IPS-18c (cell line): ENCODE data around the gene RNF212.

Source experiments
- H3K4me3 ChIP-seq: 2 replicates; pipeline ENCODE4 v1.7.0; 2013; ENCODE audit warnings: low read depth, mild to moderate bottlenecking, low read length, moderate library complexity; ENCODE audit not compliant: insufficient read depth
- H3K9me3 ChIP-seq: one replicate; pipeline ENCODE4 v1.6.1; 2013; ENCODE audit warnings: mild to moderate bottlenecking, low read length, moderate library complexity; ENCODE audit not compliant: control insufficient read depth, insufficient read depth

The RNF212 gene

DNA sequence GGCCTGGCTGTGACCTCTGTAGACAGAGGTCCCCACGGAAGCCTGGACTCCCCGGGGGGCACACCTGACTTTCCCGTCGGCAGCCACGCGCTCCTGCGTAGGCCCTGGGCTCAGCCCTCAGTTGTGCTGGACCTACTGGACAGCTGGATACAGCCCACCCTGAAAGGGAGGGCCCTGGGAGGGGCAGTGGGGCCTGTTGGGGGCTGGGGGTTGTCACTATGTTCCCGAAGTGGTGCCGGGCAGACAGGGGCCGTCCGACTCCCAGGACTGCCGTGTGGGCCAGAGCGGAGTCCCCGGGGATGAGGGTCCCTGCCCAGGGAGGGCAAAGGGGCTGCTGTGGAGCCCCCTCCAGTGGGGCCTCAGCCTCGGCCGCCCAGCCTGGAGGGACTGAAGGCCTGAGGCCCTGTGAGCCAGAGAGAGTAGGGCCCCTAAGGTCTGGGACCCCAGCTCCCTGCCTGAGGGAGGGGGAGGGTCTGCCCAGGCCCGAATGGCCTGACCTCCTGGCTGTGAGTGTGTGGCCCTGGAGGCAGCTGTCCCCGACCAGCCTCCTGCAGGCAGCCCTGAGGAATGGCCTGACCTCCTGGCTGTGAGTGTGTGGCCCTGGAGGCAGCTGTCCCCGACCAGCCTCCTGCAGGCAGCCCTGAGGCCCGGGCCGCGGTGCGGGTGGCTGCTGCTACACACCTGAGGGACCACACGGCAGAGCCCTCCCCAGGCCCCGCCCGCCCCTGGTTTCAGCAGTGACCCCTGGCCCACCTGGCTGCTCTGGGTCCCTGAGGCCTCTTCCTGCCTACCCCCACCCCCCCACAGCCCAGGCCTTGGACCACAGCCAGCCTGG, 76.2 kb downstream of the RNF212 start:
- Histone ChIP-seq H3K4me3 (no peak overlapping the region), H3K9me3 (no peaks in the 10 kb centered on the region)

DNA sequence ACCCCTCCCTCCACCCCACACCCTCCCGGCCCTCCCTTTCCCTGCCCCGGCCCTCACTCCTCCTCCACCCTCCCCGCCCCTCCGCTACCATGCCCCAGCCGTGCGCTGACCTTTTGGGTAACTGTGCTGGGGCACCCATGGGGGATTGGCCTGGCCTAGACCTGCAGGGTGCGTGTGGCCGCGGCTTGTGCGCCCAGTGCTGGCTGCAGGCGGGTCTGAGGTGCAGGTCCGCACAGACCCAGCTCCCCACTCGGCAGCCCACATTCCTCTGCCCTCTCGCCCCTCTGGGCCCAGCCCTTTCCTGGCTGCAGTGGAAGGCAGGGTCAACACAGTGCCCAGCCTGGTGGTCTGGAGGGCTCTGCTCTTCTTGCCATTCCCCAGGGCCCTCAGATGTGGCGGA, 77.3 kb downstream of the RNF212 start:
- no peaks in the 10 kb centered on the region for H3K9me3 ChIP-seq
- no peak overlapping the region for H3K4me3 ChIP-seq

DNA sequence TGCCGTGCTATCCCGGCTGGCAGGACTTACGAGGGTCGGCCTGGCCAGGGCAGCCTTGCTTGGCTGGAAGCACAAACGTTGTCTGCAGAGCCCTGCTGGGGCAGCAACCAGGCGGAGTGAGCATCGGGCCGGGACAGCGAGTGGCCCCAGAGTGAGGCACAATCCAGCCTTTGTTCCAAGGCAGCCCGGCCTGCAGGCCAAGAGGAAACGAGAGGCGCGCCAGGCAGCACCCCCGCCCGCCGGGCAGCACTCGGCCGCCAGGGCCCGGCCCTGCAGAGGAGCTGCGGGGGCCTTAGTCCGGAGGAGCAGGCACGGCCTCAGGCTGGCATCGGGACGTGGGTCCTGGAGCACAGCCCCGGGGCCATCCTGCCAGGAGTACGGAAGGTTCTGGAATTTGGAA, 77.9 kb downstream of the RNF212 start:
- Histone ChIP-seq H3K9me3 (no peaks in the 10 kb centered on the region), H3K4me3 (no peak overlapping the region)

DNA sequence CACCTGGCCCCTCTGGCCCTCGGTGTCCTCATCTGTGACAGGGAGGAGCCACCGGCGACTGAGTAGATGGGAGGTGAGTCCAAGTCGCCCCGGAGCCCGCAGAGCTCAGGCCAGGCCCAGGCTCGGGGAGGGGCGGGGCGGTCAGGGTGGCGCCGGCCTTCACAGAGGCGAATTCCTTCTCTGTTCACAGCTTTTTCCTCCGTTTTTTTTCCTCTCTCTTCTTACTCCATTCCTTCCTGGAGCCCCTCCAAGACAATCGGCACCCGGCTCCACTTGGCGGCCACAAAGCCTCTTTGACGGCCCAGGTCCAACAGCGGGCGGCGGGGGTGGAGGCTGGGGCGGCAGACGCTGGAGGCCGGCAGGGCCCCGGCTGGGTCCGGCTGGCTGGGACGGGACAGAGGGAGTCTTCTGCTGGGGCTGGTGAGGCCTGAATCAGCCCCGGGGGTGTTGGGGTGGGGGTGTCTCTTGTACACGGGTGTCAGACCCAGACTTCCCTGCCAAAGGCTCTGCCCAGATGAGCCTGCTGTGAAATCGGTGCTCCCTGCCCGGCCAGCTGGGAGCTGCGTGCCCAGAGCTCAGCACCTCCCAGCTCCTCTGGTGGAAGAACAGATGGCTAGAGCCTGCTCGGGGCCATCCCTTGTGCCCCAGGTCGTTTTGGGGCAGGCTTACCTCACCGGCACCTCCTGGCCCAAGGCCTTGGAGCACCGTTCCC, 79.4 kb downstream of the RNF212 start:
- no peaks in the 10 kb centered on the region for H3K9me3 ChIP-seq
- H3K4me3 ChIP-seq = no peak overlapping the region

DNA sequence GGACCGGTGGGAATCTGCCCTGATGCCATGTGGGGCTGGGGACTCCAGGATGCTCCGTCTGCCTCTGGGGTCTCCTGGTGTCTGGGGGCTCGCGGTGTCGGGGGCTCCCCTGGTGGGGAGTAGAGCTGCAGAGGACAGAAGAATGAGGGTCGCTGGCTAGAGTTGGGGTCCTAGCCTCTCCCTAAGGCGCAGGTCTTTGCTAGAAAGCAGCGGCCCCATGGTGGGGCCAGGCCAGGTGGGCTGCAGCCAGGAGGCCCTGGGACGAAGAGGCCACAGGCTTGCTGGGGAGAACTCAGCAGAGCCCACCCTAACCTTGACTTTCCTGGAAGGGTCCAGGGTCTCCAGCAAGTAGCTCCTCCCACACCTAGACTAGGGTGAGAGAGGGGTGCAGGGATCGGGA, 80.5 kb downstream of the RNF212 start:
- no peaks in the 10 kb centered on the region for H3K9me3 ChIP-seq
- no peak overlapping the region for H3K4me3 ChIP-seq

DNA sequence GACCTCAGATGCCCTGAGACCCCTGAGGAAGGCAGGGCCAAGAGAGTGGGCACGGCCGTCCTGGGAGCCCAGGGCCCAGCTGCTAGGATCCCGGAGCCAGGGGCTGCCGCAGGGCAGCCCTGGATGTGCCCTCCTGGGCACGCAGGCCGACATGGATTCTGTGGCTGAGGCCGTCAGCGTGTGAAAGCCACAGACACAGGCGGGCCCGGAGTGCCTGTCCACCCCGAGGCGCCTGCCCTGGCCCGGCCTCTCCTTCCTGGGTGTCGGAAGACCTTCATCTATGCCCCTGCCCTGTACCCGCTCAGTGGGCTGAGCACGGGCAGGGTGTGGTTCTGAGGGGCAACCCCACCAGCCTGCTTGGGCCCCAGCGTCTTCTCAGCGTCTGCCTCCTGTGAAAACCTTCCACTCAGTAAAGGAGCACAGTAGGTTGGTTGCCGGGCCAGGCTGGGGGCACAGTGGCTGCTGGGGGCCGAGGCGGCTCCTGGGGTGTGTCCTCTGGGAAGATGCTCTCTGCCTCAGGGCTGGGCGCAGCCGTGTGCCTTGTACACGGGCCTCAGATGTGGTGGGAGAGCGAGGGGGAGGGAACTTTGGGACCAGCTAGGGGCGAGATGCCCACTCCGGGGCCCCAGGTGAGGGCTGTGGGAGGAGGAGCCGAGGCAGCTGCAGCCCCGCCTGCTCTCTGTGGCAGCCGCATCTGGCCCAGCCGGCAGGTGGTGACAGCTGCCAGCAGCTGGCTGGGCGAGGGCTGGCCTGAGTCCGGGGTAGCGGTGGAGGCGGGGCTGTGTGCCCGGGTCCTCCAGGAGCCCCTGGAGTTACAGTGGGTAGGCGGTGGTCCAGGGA, 81.2 kb downstream of the RNF212 start:
- Histone ChIP-seq H3K4me3 (no peak overlapping the region), H3K9me3 (no peaks in the 10 kb centered on the region)

DNA sequence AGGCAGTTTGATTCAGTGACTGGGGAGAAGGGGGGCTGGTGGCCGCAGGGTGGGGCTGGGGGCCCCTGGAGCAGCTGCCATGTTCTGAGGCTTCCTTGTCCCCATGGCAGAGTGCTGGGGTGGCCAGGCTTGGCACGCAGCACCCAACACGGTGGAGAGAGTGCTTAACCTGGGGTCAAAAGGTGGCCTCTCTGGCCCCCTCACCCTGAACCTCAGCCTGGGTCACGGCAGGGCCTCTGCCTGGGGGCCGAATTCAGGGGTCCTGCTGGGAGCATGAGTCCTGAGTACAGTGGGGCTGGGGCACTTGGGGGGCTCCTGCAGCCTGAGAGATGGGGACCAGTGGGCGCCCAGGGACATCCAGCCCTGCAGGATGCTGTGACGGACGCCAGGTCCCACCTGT, 82.0 kb downstream of the RNF212 start:
- Histone ChIP-seq H3K9me3 (no peaks in the 10 kb centered on the region), H3K4me3 (no peak overlapping the region)

DNA sequence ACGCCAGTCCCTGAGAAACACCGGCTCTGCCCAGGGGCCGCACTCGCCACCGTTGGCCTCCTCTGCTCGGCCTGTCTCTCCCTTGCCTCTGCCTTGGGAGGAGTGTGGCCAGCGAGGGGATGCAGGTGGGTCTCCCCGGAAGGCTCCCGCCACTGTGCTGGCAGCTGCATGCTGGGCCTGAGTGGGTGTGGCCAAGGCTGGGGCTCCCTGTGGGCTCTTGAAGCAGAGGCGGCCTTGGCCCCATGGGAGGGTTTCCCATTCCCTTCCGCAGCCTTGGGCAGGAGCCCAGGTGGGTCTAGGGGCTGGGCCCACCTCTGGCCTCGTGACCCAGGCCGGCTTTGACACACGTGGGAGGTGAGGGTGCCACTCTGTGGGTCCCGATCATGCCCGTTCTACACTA, 82.8 kb downstream of the RNF212 start:
- Histone ChIP-seq H3K4me3 (no peak overlapping the region), H3K9me3 (no peaks in the 10 kb centered on the region)

DNA sequence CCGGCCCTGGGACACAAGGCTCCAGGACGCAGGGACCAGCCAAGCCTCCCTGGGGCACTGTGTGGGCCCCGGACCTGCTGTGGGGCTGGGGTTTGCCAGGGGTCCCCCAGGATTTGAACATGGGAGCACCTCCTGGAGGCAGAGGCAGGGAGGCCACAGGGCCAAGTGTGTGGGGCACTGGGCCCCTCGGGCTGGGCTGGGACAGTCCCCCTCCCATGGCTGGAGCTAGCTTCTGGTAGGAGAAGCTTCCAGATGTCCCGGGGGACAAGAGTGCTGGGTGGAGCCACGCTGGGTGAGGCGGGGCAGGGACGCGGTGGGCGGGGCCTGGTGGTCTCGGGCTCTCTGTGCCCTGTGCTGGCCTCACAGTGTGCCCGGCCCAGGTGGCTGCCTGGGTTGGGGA, 83.3 kb downstream of the RNF212 start:
- H3K9me3 ChIP-seq = no peaks in the 10 kb centered on the region
- no peak overlapping the region for H3K4me3 ChIP-seq

DNA sequence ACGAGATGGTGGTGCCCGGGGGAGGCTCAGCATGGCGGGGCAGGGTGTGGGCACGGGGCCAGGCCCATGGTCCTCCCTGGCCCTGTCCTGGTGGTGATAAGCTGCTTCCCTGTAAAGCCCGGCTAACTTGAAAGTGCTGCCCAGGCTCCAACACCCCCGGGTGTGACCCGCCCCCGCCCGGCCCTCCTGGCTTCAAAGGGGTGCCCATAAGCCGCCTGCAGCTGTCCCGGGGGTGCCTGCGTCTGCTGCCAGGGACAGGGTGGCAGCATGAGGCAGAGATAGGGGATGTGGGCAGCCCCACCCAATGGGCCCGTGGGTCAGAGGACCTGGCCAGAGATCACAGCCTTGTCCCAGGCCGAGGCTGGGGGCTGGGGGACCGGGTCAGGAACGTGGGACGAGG, 83.8 kb downstream of the RNF212 start:
- Histone ChIP-seq H3K9me3 (no peaks in the 10 kb centered on the region), H3K4me3 (no peak overlapping the region)

DNA sequence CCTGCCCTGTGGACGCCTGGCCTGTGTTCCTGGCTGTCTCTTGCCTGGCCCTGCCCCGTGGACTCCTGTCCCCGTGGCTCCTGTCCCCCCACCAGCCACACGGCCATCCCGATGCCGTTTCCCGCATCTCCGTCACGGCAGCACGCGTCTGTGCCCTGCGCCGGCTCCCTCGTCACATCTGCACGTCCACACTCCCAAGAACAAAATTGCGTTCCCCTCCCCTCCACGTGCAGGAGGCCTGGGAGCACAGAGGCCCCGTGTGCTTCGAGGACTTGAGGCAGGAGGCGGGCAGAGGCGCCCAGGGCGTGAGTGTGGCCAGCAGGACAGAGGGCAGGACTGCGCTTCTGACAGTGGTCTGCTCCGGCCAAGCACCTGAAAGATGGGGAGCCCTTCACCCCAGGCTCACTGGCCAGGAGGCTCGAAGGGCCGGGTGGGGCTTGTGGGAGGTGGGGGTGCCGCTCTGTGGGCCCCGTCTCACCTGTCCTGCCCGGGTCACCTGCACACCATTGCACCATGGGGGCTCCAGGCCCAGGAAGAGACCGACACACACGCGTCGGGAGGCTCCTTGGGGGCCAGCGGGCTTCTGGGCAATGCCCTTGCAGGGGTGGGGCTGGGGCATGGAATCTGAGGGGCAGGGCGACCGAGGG, 84.7 kb downstream of the RNF212 start:
- Histone ChIP-seq H3K4me3 (no peak overlapping the region), H3K9me3 (no peaks in the 10 kb centered on the region)

DNA sequence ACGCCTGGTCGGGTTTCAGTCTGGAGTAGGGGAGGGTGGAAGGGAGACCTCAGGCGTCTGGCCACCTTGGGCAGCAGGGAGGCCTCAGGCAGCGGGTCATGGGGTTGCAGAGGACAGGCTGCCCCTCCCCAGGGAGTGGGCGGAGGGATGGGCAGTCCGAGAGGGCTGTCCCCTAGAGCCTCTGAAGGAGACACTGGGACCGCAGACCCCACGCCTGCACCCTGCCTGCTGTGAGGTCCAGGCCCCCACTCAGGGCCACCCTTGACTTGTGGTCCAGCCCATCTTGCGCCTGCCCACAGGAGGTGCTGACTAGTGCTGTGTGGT, 85.5 kb downstream of the RNF212 start:
- Histone ChIP-seq H3K4me3 (no peak overlapping the region), H3K9me3 (no peaks in the 10 kb centered on the region)

DNA sequence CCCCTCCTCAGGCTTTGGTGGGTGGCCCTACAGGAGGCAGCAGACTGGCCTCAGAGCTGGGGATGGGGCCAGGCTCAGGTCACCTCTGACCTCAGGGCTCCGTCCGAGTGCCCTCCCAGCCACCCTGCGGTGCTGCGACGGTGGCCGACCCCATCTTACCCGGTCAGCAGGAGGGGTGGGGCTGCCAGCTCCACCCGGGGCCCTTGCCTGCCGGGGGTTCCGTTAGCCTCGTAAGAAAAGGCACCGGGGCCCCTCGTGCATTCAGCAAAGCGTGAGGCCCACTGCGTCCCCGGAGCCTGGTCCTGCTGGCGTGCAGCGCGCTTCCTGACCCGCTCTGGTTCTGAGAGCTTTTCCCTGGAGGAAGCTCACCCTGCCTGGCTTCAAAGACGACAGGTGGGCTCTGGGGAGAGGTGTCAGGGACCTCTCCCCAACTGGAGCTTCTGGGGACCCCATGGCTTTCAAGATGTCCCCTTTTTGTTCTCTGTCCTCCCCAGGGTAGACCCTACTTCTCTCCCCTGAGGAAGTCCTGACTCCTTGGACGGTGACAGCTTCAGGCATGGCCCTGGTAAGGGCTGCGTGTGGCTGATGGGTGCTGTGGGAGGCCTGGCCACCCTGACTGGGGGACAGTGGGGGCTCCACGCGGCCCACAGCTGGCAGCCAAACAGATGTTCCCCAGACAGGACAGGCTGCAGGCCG, 86.0 kb downstream of the RNF212 start:
- Histone ChIP-seq H3K9me3 (no peaks in the 10 kb centered on the region), H3K4me3 (no peak overlapping the region)

DNA sequence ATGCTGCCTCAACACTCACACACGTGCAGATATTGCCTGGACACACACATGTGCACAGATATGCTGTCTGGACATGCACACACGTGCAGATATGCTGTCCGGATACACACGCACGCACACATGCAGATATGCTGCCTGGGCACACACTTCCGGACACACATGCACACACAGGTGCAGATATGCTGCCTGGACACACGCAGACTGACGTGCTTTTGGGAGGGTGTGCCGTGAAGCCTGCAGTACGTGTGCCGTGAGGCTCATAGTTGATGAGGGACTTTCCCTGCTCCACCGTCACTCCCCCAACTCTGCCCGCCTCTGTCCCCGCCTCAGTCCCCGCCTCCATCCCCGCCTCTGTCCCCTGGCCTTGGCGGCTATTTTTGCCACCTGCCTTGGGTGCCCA, 87.2 kb downstream of the RNF212 start:
- no peaks in the 10 kb centered on the region for H3K9me3 ChIP-seq
- no peak overlapping the region for H3K4me3 ChIP-seq

DNA sequence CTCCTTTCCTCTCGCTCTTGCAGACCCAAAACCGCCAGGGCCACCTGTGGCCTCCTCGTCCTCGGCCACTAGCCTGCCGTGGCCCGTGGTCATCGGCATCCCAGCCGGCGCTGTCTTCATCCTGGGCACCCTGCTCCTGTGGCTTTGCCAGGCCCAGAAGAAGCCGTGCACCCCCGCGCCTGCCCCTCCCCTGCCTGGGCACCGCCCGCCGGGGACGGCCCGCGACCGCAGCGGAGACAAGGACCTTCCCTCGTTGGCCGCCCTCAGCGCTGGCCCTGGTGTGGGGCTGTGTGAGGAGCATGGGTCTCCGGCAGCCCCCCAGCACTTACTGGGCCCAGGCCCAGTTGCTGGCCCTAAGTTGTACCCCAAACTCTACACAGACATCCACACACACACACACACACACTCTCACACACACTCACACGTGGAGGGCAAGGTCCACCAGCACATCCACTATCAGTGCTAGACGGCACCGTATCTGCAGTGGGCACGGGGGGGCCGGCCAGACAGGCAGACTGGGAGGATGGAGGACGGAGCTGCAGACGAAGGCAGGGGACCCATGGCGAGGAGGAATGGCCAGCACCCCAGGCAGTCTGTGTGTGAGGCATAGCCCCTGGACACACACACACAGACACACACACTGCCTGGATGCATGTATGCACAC, 88.3 kb downstream of the RNF212 start:
- H3K9me3 ChIP-seq = no peaks in the 10 kb centered on the region
- no peak overlapping the region for H3K4me3 ChIP-seq

DNA sequence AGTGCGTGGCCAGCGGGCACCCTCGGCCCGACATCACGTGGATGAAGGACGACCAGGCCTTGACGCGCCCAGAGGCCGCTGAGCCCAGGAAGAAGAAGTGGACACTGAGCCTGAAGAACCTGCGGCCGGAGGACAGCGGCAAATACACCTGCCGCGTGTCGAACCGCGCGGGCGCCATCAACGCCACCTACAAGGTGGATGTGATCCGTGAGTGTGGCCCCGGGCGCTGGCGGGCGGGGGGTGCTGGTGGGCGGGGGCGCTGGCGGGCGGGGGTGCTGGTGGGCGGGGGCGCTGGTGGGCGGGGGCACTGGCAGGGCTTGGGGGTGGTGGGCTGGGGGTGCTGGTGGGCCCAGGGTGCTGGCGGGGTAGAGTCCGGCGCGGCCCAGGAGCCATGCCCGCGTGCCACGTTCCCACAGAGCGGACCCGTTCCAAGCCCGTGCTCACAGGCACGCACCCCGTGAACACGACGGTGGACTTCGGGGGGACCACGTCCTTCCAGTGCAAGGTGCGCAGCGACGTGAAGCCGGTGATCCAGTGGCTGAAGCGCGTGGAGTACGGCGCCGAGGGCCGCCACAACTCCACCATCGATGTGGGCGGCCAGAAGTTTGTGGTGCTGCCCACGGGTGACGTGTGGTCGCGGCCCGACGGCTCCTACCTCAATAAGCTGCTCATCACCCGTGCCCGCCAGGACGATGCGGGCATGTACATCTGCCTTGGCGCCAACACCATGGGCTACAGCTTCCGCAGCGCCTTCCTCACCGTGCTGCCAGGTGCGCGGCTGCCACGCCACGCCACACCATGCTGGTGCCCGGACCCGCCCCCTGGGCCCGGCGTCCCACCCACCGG, 89.2 kb downstream of the RNF212 start:
- Histone ChIP-seq H3K4me3 (no peak overlapping the region), H3K9me3 (no peaks in the 10 kb centered on the region)
